GM21576 (cell line): Measurements from ENCODE around the gene TEKT5.
"Not testable (repeated sequence)": the region's sequence is repeated elsewhere in the genome, so short reads cannot be mapped to it uniquely, and the experiment has no call there.

Experiments used
- ATAC-seq: cut with Tn5 transposase; IDR thresholded peaks from one replicate; pipeline ENCODE4 v1.9.1; 2021; ENCODE audit warnings: mild to moderate bottlenecking, moderate library complexity; ENCODE audit not compliant: unreplicated experiment

The TEKT5 gene

DNA sequence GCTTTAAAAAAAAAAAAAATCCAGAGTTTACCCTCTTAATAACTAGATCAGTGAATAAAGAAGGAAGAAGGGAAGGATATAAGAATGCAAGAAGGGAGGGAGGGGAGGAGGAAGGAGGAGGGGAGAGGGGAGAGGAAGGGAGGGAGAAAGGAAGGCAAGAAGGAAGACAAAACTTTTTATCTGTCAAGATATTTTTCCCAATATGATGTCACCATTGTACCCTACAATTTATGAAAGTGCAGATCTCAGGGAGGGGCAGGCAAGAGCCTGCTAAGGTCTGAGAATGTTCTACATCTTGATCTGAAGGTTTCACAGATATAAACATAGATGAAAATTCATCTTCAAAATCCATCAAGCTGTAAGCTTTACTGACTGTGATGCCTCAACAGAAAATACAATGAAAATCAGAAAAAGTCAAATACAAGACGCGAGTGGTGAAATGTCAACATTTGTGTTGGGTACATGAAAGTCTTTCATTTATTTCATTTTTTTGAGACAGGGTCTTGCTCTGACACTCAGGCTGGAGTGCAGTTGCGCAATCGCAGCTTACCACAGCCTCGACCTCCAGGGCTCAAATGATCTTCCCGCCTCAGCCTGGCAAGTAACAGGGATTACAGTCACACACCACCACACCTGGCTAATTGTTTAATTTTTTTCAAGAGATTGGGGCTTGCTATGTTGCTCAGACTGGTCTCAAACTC is 57.2 kb downstream of the TEKT5 start:
- ATAC-seq, result no peak

DNA sequence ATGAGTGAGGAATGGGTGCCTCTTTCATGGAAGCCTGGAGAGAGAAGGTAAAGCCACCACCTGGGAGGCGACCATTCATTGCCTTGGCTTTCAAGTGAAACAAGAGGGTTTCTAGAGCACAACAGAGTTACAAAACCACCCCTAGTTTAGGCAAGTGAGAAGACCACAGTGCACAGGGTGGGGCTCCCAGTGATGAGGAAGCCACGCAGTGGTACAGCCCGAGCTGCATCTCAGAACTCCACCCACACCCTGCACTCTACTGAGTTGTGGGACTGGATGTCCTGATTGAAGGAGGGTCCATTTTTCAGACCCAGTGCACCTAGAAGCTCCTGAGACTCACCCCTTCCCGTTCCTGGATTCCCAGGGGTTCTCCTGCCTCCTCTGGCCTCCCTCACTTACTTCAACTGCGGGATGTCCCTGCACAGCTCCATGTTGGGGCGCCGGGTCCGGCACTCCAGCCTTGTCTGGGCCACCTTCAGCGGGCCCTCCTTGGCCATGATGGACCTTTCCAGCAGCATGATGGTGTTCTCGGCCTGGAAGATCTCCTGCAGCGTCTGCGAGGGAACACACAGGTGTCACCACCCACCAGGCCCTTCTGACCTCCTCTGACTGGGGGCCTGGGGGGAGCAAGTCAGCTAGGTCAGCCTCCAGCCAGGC is 59.2 kb downstream of the TEKT5 start:
- no peak for ATAC-seq

DNA sequence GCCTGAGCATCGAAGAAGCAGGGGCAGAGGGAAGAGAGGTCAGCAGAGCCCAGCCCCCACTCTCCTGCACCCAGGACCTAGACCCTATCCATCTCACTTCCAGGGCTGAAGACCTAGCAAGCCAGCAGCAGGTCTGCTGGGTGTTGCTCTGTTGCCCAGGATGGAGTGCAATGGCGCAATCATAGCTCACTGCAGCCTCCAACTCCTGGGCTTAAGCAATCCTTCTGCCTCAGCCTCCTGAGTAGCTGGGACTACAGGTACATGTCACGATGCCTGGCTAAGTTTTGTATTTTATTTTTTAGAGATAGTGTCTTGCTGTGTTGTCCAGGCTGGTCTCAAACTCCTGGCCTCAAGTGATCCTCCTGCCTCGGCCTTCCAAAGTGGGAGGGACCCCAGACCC is 61.3 kb downstream of the TEKT5 start:
- ATAC-seq, result not testable (repeated sequence)

DNA sequence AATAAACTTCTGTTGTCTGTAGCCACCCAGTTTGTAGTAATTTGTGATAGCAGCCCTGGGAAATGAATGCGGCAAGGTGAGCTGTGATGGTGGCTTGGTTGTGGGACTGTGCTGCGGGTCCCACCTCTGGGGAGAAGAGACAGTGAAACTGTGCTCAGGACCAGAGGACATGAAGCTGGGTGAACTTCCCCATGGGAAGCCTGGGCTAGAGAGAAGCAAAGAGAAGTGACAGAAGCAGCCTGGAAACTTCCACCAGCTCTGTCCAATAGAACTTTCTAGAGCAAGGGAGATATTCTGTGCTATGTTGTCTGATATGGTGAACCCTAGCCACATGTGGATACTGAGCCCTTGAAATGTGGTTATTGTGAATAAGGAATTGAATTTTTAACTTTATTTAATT is 62.8 kb downstream of the TEKT5 start:
- ATAC-seq, result no peak

DNA sequence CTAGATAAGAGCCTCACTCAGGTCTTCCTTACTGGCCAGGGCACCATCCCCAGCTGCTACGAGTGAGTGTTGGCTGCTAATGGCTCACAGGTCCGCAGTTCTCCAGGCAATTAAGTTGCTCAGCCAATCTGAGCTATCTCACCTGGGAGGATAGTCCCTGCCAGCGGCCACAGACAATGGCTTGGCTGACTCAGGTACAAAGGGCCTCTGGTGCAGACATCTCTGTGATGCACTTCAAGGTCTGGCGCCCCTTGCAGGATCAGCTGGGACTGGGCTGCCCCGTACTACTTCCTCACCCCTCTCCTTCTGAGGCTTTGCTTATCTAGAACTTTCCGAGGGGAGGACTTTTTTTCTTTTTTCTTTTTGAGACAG is 65.2 kb downstream of the TEKT5 start:
- no peak for ATAC-seq

DNA sequence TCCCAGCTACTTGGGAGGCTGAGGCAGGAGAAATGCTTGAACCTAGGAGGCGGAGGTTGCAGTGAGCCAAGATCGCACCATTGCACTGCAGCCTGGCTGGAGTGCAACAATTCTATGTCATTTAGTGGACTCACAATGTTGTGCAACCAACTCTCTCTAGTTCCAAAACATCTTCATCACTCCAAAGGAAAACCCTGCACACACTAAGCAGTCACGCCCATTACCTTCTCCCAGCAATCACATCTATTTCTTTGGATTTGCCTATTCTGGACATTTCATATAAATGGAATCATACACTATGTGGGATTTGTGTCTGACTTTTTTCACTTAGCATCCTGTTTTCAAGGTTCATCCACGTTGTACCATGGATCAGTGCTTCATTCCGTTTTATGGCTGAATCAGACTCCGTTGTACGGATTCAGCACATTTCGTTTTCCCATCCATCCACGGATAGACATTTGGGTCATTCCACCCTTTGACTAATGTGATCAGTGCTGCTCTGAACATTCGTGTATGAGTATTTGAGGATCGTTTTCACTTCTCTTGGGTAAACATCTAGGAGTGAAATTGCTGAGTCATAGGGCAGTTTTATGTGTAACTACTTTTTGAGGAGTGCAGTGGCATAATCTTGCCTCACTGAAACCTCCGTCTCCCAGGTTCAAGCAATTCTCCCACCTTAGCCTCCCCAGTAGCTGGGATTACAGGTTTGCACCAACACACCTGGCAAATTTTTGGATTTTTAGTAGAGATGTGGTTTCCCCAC is 69.0 kb downstream of the TEKT5 start:
- ATAC-seq, result no peak

DNA sequence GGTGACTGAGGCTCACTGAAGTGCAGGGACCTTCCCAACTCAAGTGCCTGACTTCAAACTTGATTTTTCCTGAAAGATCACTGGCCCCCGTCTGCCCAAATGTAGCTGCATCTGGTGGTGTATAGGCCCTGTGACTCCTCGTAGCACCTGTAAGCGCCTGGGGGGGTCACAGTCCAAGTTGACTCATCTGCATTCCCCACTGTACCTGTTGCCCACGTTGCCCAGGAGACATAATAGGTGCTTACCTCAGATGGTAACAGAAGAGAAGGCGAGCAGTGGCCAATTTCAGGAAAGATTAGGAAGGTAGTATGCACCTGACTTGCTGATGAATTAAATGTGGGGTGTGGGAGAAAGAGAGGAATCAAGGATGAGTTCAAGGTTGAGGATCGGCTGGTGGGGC is 70.2 kb downstream of the TEKT5 start:
- ATAC-seq, result no peak

DNA sequence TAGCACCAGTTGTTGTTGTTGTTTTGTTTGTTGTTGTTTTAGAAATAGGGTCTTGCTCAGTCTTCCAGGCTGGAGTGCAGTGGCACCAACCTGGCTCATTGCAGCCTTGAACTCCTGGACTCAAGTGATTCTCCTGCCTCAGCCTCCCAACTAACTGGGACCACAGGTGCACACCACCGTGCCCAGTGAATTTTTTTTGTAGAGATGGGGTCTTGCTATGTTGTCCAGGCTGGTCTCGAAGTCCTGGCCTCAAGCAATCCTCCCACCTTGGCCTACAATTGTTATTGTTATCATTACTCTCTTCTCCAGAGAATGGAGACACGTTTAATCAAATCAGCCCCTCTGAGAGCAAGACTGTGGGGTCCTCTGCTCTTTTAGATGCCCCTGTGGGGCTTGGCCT is 71.7 kb downstream of the TEKT5 start:
- ATAC-seq, result no peak

DNA sequence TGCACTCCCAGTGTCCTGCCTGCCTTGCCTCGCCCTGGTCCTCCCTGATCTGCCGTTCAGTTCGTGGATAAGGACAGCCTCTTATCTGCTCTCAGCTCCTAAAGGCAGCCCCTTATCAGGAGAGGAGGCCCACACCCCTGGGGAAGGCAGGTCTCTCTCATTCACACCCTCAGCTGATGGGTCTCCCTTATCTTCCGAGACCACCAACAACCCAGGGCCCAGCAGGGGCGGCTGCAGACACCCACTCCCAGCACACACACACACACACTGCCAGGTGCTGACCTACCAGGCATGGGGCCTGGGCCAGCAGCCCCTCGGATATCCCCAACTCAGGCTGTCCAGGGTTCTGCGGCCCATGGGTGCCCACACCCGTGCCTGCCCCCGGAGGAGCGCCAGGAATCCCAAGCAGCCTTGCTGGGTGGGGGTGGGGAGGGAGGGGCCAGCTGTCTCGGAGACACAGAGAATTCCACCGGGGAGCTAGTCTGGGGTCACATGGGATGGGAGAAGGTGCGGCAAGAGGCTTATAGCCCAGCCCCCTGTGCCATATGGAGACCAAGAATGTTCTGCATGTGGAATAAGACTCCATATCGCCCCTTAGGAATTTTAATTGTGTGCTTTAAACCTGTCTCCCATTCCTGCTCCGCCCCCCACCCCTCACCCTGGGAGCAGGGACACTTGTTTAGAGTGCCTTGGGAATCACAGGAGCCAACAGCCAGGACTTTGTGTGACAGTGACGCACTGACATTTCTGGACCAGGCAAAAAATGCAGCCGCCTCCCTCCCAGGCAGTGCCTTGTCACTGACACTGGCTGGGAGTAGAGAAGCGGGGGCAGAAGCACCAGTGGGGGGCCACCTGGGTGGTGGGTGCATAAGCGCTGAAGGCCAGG is 72.5 kb downstream of the TEKT5 start:
- no peak for ATAC-seq

DNA sequence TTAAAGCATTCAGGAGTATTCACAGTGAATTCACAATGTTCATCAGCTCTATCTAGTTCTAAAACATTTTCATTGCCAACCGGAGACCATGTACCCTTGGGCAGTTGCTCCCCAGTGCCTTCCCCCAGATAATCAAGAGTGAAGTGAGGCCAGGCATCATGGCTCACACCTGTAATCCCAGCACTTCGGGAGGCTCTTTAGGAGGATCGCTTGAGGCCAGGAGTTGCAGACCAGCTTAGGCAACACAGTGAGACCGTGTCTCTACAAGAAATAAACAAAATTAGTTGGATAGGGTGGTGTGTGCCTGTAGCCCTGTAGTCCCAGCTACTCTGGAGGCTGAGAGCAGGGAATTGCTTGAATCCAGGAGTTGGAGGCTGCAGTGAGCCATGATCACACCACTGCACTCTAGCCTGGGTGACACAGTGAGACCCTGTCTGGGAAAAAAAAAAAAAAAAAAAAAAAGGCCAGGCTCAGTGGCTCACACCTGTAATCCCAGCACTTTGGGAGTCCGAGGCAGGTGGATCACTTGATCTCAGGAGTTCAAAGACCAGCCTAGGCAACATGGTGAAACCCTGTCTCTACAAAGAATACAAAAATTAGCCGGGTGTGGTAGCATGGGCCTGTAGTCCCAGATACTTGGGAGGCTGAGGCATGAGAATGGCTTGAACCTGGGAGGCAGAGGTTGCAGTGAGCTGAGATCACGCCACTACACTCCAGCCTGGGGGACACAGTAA is 73.3 kb downstream of the TEKT5 start:
- ATAC-seq, result not testable (repeated sequence)

DNA sequence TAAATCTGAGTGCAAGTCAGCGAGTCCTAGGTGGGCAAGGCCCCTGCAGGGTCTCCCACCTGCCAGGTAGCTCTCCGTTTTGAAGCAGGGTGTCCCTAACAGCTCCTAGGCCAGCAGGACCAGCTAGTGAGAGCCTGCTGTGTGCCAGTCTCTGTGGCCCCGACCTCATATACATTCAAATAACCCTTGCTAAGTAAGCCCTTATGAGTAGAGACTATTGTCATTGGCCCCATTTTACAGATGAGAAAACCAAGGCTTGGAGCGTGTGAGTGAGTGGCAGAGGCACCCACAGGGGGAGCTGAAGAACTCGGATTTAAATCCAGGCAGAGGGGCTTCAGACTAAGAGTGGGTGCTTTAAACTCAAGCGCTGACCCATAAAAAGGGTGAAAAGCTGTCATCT is 74.6 kb downstream of the TEKT5 start:
- no peak for ATAC-seq

DNA sequence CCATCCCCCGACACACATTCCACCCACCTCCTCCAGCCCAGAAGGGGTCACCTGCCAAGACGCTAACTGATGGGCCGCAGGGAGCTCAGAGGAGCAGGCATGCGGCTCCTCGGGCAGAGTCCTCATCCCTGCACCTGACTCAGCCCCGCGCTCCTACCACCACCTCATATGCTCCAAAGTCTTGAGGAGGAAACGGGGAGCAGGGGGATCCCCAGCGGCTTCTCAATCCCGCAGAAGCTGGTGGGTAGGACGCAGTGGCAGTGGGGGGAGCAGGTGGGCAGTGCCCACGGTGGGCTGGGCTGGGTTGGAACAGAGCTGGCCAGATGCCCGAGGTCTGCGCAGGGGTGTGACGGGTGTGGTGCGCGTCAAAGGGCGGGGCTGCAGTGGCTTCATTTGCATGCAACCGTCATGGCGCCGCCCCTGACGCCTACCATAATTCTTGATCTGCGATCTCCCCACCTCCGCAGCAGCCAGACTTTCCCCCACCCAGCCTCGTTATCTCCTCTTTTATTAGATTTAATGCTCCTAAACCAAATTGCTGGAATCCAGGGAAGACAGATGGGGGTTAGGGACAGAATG is 75.4 kb downstream of the TEKT5 start:
- ATAC-seq, result no peak

DNA sequence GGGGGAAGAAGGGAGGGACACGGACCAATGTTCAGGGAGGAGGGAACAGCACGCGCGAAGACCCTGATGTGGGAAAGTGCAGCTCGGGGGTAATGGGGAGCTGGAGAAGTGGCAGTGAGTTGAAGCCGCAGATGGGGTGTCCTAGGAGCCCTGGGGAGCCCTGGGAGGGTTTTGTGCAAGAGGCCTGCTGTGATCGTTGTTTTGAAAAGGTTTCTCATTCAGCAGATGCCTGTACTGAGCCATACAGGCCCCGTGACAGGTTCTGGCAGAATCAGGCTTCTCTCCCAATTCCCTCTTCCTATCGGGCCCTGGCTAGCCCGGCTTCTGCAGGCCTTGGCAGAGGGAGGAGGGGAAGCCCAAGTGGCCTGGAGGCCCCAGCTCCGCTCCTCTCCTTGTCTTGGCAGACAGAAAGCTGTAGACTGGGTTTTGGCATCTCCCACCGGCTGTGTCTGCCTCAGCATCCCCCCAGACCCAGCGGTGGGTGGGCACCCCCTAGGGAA is 76.0 kb downstream of the TEKT5 start:
- no peak for ATAC-seq

DNA sequence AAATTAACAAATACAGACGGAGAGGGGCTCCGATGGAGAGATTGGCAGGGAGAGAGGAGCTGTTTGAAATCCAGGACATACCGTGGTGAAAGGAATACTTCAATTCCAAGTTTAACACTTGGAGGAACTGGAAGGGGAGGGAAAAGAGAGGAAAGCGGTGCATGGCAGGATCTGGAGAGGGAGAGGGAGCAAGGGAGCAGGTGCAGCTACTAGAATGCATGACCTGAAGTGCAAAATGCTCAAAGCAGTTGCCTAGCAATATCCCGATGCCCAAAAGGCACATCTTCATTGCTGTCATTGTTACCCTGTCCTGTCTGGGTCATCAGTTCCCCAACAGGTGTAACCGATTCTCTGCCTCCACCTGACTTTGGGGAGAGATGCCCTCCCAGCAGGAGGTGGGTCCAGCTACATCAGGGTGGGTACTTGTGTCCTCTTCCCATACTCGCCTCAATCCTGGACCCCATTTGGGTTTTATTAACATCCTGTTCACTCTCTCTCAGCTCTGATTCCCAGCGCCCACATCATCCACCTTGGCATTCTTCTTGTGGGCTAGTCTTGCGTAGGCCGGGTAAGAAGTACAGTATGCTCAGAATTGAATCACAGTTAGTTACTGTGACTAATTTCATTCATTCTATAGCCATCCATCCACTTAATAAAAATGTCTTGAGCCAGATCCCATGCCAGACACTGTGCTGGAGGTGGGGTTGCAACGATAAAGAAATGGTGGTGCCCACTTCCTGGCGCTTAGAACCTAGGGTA is 76.9 kb downstream of the TEKT5 start:
- ATAC-seq, result no peak

DNA sequence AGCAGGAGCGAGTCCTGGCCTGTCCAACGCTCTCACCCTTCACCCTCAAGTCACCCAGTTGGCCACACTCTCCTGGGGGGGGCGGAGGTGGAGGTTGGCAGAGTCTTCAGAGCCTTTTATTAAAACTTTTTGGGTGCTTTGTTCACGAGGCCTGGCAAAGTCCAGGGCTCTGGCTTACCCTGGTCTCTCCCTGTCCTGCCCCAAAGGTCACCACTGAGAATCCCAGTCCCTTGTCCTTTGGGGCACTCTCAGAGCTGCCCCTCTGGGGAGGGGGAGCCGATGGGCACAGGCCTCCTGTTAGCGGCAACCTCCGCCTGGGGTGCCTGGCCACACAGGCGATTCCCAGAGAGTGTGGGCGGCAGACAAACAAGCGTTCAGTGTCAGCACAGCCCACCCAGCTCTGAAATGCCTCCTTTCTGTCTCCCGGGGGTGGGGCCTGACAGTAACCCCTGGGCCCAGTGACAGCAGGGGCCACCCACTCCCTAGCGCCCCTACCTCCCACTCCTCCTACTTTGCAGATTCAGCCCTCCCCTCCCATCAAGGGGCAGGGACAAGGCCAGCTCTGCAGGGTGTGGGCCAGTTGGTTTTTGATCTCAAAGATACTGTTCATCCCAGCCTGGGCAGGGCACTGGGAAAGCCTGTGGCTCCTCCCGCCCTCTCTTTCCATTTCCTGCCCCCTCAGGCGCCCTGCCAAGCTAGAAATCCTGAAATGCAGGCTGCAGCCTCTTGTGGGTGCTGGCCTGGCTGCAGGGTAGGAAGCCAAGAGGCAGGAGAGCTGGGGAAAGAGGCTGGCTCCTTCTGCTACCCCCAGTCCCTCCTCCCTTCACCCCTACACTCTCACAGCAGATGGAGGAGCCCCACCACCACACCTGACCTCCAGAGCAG is 77.7 kb downstream of the TEKT5 start:
- ATAC-seq, result no peak

DNA sequence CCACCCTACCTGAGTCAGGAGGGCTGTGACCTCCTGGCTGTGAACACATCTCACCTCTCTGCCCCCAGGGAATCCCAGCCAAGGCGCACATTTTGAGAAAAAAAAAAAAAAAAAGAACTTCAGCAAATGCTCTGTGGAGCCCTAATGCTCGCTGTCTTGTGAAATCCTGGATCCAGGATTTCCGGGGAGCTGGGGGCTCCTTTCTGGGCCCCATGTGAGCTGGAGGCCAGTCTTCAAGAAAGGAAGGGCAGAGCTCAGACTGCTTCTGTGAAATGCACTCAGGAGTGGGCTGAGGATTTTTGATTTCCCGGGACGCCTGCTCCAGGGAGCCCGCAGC is 78.3 kb downstream of the TEKT5 start:
- no peak for ATAC-seq

DNA sequence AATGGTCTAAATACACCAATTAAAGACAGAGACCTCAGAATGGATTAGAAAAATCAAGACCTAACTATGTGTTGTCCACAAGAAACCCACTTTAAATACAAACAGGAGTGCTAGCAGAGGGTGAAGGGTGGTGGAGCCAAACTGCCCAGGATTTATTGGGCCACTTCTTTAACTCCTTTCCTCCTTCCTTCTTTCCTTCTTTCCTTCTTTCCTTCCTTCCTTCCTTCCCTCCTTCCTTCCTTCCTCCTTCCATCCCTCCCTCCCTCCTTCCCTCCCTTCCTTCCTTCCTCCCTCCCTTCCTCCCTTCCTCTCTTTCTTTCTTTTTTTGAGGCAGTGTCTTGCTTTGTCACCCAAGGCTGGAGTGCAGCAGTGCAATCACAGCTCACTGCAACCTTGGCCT is 80.0 kb downstream of the TEKT5 start:
- ATAC-seq, result no peak

DNA sequence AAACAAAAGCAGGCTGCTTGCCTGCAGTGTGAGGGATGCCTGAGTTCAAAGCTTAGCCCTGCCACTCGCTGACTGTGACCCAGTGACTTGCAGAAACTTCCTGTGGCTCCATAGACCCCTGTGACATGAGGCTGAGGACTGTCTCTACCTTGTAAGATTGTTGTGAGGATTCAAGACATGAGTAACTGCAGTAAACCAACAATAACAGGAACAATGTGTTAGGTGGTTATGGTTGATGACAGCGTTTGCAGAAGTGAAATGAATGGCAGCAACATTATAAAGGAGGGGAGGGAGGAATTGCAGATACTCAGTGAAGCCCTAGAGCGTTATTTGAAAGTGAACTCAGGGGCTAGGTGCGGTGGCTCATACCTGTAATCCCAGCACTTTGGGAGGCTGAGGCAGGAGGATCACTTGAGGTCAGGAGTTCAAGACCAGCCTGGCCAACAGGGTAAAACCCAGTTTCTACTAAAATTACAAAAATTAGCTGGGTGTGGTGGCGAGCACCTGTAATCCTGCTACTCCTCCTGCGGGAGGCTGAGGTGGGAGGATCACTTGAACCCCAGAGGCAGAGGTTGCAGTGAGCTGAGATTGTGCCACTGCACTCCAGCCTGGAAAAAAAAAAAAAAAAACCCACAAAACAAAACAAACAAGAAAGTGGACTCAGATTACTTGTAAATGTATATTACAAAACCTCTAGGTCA is 80.8 kb downstream of the TEKT5 start:
- ATAC-seq, result no peak
